Measurements from ENCODE around the gene HTRA3.

The HTRA3 gene

GRCh38 chr4:8347660-8348059 is 78.1 kb downstream of the HTRA3 start:
- no peak for TF ChIP-seq CTCF (conservative IDR thresholded peaks at IDR 0.05)

DNA sequence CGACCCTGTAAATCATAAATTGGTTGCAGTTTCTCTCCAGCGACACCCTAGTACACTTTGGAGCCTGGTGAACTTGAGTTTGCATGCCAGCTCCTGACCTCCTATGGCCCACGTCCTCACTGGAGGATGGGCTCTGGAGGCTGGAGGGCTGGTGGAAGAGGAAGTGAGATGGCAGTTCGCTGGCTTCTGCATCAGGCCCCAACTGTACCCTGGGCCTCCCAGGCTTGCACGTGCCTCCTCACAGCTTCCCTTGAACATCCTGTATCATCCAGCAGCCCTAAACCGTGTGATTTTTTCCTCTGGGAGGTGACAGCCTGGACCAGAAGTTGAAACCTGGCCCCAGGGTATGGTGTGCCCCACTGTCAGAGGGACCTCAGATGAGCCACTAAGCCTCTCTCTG is 78.5 kb downstream of the HTRA3 start:
- H3K27ac ChIP-seq, result no peak overlapping the region
- TF ChIP-seq CTCF (conservative IDR thresholded peaks at IDR 0.05), result no peak

More at GRCh38 chr4:8347660-8348059, 78.1 kb downstream of the HTRA3 start:
- H3K27ac ChIP-seq, result no peak overlapping the region

DNA sequence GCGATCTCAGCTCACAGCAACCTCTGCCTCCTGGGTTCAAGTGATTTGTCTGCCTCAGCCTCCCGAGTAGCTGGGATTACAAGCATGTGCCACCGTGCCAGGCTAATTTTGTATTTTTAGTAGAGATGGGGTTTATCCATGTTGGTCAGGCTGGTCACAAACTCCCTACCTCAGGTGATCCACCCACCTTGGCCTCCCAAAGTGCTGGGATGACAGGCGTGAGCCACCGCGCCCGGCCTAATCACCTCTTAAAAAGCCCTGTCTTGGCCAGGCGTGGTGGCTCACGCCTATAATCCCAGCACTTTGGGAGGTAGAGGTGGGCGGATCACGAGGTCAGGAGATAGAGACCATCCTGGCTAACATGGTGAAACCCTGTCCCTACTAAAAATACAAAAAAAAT is 79.7 kb downstream of the HTRA3 start:
- peak overlapping the region; percentile 96; the same call in 1 of the 2 replicates for H3K27ac ChIP-seq

GRCh38 chr4:8349664-8350236 is 80.2 kb downstream of the HTRA3 start:
- peak overlapping the region; percentile 96 for H3K27ac ChIP-seq
- no peak for TF ChIP-seq CTCF (conservative IDR thresholded peaks at IDR 0.05)

DNA sequence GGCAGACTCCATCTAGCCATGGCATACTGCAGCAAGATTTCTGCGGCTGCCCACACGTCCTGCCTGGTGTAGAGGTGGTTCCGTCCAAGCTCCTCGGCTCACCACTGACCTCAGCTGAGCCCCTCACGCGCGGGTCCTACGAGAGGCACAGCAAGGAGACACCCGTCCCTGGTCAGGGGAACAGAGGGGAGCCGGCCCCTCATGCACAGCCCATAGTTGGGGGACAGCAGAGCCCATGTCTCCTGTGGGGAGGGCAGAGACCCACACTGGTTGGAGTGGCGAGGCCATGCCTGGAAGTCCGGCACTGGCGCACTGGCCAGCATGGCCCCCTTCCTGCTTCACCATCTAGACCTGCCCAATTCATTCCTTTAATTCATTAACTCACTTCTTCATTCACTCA is 80.8 kb downstream of the HTRA3 start:
- peak overlapping the region; percentile 96 for H3K27ac ChIP-seq
- TF ChIP-seq CTCF (conservative IDR thresholded peaks at IDR 0.05), result no peak

- peak overlapping the region; percentile 96 for H3K27ac ChIP-seq
- no peak for TF ChIP-seq CTCF (conservative IDR thresholded peaks at IDR 0.05)
Observed at GRCh38 chr4:8350841-8351461, 81.4 kb downstream of the HTRA3 start.

DNA sequence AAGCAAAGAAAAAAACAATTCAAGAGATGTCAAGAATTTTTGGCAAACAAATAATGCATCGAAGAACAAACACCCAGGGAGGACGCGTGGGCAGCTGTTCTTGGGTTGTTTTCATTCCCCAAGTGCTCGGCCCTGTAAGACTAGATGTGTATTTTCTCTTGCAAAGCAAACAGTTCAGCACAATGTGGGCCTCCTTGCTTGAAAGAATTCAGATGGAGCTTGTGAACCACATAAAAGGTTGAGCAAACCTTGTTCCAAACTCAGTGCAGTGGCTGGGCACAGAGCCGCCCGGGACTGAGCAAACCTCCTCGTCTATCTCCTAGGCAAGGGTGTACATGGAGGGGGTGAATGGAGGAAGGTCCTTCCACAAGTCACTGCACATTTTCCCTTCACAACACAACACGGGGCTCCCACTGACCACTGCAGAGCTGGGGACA is 82.4 kb downstream of the HTRA3 start:
- H3K27ac ChIP-seq, result peak overlapping the region; percentile 96
- no peak for TF ChIP-seq CTCF (conservative IDR thresholded peaks at IDR 0.05)

Measured in VCaP (cell line).